NCI-H748 (cell line): ENCODE results near the gene ANP32A.

Source experiments
- DNase-seq: peaks from one replicate; lab custom pipeline; 2025; ENCODE audit not compliant: unreplicated experiment; lab: John Stamatoyannopoulos, UW

Gene ANP32A

DNA sequence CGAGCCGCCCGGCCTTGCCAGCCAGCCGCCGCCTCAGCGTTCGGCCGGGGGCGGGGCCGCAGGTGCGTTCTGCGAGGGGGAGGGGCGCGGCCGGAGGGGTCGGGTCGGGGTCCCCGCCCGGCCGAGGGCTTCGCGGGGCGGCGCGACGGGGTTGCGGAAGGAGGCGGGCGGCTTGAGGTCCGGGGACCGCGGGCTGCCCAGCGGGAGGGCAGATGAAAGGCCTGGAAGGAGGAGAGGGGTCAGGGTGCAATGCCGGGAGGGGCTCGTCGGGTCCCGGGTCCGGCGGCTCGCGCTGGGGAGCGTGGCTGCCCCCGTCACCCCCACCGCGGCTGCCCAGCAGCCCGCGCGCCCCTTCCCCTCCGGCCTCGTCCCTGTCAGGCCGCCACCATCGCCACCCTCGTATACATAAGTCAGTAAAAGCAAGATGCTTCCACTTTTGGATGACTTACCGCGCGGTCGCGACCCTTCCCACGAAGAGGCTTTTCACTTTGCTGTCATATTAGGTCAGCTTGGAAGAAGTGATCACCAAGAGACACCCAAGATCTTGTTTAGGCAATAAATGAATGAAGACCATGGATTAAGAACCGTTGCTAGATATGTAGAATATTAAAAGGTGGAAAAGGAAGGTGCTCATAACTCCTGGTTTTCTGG lies 620 bp upstream of the ANP32A start:
- peak; percentile 20 for DNase-seq

DNA sequence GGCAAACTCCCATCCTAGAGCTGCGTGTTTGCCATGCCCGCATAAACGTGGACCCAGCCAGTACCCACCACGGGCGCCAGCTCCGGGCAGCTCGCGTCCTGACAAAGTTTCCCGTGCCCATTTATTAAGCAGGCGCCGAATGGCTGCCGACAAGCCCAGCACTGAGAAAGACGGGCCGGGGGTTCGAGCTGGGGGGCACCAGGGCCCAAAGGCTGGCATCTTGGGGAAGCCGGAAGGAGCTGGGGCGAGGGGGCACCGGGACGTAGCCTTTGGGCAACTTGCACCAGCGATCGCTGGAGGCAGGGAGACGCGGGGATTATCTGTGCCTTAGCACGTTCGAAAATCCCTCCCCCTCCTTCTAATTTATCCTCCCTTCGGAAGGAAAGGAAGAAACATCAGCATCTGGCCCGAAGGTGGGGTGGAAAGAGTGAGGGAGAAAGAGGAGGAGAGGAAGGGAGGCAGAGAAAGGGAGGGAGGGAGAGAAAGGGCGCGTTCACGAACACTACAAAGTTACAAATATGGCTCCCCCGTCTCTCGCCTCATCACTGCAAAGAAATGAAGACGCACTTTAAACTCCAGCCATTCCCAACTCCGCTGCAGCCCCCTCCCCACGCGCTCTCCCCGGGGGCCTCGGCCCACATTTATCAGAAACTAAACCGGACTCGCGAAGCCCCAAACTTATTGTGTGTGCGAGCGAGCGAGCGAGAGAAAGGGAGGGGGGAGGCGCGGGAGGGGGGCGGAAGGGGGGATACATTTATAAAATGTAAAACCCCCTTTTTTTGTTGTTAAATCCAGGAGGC lies 1.0 kb downstream of the ANP32A start:
- peak; percentile 47 for DNase-seq

DNA sequence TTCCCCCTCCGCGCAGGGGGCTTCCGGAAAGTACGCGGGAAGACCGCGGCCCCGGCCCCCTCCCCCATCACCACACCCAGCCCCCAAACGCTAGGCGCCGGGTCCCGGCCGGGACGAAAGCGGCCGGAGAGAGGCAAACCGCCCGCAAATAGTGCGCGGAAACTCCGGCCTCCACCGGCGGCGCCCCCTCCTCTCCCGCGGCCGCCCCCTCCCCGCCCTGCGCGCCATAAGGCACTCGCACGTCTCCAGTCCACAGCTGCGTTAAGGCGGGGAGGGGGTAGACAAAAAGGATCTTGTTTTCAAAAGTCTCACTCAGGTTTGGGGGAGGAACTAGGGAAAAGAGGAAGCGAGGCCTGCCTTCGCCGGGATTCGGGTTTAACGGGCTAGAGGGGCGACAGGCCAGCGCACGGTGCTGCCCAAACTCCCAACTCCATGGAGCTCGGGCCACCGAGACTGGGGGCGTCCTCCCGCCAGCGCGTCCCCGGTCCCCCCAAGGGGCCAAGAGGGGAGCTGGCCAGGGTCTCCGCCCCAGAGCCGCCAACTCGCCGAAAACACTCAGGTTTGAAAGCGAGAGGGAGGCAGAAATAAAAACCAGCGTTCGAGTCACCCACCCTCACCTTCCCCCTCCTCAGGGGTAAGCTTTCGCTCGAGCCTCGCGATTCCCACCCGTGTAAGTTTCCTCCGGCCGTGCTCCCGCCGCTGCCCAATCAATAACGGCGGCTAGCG lies 1.8 kb downstream of the ANP32A start:
- DNase-seq: peak; percentile 68

DNA sequence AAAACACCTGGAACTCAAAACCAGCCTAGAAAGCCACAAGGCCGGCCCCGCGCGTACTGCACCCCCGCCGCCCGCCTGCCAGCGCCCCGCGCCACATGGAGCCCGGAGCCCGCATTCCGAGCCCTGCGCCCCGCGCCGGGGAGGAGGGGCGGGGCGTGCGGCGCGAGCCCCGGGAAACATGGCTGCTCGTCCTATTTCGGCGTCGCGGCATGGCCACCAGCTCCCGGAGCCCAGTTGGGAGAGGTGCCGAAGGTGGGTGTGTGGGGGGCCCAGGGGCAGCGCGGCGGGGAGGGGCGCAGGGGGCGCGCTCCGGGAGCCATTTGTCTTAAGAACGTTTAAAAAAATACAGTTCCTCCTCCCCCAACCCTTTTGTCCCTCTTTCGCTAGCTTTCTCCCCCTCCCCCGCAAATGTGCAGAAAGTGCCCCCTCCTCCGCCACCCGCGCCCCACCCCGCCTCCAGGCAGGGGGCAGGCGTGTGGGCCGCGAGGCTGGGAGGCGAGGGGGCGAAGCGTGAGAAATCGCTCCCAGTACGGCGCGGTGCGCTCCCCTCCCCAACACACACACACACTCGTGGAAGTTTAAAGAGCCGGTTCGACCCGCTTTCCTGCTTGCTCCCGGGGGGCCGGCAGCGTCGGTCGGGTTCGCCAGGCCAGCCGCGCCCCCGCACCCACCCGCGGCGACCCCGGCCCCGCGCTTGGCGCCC lies 2.5 kb downstream of the ANP32A start:
- peak; percentile 64 for DNase-seq

DNA sequence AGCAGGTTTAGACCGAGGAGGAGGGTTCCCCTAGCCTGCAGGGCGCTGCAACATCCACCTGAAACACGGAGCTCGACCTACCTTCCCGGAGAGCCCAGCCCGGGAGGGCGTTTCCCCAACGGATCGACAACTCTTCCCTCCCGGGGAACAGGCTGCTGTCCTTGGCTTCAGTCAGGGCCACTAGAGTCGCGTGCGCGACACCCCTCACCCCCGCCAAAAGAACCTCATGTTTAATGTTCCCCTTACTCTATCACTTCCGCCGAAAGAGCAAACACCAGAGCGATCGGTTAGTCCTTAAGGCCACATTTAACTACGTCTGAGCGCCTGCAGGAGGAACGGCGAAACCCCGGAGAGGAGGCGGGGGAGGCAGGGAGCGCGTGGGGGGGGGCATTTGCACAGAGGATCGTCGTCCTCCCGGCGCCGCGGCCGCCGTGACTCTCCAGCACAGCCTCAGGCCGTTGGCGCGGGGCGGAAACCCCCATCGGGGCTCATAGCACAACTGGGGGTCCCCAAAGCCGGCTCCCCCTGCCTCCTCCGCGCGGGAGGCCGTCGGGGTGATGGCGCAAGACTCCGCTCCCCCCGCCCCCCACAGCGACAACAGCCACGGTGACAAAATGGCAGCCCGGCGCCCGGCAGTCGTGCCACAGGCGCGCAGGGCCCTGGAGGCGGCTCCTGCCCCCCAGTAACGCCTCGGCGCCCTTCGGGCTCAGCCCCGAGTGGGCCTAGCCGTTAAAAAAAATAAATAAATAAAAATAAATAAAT lies 3.2 kb downstream of the ANP32A start:
- peak; percentile 64 for DNase-seq

DNA sequence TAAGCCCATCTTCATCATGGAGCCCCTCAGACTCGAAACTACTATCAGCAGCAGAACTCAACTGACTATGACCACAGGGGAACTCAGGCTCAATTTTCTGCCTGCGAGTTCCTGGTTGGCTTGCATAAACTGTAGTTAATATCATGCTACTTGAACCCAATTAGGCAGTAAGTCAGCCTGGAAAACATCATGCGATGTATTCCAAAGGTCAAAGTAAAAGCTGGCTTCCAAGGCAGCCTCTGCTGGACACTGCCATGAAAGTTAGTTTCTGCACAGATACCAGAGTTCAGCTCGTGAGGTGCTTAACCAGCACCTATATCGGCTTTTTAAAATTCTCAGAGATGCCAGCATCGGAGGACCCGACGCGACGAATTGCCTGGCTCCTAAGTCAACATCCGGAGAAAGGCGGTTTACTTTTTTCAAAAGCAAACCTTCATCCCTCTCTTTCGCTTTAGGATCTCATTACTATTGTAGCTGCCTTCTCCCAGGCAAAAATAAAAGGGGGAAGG lies 3.8 kb downstream of the ANP32A start:
- DNase-seq: peak; percentile 34

DNA sequence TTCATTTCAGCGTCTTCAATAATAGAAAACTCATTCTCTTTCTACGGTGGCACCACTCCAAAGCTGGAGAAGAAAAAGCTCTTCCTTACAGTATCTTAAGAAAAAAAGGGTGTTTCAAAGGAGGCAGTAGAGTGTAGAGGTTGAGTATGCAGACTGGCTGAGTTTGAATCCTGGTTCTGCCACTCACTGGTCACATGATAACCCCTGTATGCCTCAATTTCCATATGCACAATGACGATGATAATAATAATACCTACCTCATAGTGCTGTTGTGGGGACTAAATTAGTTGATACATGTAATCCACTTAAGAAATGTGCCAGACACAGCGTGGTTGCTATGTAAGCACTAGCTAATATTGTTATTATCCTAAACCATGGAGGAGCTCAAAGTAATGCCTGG lies 4.5 kb downstream of the ANP32A start:
- DNase-seq: no peak

DNA sequence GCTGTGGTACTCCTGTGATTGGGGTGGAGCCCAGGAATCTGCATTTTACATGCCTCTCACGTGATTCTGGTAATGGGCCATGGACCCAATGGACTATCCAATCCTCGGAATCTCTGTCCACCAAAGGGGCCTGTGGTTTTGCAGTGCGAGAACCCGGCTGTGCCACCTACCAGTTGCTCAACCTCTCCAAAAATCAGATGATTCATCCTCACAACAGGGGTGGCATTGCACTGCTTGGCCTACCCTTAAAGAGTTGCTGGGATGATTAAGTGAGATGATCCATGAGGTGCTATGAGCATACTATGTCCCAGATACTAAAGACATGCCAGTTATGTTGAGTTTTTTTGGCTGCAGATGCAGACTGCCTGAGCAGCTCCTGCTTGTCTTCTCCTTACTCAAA lies 5.1 kb downstream of the ANP32A start:
- no peak for DNase-seq

DNA sequence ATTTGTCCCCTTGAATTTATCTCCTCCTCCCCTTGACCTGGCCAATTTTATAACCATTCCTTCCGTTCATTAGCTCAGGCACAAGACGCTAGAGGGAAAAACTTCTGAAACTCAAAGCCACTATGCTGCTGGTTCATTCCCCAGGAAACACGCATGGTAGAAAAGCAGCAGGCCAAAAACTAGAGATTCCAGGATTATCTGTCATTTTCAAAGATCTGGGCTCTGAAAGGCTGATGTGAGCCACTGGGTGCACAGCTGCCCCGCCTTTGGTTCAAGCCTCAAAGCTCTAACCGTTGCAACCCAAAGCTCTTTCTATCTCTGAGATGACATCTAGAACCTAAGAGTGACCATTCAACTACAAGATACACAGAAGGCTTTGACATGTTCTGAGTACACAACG lies 6.1 kb downstream of the ANP32A start:
- DNase-seq: no peak

DNA sequence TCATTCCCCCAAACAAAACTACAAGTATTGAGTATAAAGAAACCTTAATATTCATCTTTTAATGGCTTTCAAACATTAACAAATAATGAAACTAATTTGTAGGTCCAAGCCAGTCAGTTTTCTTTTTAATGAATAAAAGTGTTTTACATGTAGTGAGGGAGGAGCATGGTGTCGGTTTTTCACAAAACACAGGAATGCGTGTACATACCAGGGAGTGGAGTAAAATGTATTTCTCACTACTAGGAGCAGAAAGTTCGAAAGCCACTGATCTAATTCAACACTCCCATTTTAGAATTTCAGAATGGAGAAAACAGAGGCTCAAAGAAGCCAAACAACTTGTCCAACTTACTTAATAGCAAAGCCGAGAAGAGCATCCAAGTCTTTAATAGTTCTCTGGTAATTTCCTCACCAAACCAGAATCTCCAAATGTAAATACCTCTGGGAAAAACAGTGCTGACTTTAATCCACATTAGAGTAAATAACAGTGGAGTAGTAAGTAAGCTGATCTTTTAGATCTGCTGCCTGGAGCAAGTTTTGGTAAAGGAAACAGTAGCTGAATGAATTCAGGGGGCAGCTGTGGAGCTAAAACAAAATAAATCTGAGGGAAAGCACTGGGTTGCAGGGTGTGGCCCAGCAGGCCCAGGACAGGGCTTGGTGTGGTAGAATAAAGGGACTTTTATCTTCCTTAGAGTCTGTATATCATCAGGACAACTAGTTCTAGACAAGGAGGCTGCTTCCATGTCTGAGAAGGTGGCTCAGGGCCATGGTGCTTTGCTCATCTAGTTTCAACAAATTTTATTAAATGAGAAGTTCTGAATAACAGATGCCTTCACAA lies 7.9 kb downstream of the ANP32A start:
- DNase-seq: no peak

DNA sequence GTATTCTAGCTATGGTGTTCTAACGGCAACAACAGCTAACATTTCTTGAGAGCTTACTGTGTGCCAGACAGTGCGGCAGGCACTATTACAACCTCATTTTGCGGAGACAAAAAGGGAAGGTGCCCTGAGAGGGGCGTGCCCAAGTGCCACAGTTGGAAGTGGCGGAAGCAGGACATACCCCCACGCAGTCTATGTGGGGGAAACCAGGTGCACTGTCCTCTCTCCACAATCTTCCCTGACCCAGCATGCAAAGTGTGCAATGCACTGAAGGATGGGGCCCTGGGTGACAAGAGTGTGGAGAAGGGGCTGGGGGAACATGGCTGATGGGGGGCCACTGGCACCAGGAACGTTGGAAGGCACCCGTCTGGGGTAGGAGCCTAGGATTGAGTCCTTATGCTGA lies 8.6 kb downstream of the ANP32A start:
- no peak for DNase-seq

DNA sequence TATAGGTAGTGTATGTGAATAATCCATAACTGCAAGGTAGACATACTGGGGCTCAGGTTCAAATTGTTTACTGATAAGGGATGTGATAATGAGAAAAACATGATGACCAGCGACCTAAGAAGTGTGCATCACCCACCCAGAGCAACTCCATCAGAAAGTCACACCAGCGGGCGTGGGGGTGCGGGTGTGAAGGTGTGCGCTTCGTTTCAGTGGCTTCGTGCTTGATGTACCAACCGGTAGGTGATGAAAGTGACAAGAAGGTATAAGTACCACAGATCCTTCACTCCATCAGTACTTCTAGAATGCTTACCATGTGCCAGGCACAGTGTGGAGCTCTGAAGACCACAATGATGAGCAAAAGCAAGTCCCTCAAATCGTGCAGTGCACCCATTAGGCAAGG lies 11.2 kb downstream of the ANP32A start:
- no peak for DNase-seq

DNA sequence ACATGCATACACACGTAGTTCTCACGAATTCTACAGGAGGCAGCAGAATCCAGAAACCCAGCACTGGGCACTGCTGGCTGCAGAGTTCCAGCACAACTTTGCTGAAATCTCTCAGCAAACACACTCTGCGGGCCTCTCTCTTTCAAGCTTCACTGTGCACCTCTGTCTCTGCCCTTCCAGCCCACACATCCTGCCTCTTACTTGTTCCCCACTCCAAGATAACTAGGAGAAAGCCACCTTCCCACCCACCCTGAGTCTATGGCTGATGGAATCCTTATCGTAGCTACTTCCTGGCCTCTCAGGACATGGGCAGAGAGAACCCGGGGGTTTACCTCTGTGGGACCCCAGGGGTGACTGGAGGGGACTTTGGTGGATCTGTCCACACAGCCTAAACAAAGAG lies 11.9 kb downstream of the ANP32A start:
- DNase-seq: no peak

DNA sequence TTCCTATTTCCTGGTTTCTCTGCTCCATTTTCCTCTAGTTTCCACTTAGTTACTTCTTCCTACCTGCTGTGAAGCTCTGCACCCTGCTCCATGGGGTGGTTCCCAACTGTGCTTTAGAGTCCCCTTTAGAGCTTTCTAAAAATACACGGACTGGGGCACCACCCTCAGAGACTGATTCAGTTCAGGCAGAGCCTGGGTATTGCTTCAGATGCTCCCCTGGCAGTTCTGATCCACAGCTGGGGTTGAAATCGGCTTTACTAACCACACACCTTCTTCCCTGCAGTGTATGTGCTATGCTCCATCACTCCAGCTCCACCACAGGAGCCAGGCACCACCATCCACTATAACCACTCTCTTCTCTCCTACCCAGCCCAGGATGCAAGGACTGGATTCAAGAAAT lies 12.6 kb downstream of the ANP32A start:
- DNase-seq: no peak

DNA sequence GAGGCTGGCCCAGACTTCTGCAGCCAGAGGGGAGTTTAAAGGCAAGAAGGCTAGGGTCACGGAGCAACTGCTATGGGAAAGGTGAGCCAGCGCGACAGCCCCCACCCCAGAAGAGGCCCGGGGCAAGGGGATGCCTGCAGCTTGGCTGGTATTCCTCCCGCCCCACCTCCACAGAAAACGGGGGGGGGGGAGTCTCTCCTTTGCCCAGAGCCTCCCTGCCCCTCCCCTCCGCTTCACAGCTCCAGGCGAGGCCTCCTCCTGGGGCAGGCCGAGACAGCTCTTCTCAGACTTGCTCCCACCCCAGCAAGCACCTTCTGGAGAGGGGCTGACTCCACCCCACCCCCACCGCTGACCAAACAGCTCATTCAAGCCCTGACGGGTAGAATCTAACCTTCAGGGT lies 13.4 kb downstream of the ANP32A start:
- no peak for DNase-seq

DNA sequence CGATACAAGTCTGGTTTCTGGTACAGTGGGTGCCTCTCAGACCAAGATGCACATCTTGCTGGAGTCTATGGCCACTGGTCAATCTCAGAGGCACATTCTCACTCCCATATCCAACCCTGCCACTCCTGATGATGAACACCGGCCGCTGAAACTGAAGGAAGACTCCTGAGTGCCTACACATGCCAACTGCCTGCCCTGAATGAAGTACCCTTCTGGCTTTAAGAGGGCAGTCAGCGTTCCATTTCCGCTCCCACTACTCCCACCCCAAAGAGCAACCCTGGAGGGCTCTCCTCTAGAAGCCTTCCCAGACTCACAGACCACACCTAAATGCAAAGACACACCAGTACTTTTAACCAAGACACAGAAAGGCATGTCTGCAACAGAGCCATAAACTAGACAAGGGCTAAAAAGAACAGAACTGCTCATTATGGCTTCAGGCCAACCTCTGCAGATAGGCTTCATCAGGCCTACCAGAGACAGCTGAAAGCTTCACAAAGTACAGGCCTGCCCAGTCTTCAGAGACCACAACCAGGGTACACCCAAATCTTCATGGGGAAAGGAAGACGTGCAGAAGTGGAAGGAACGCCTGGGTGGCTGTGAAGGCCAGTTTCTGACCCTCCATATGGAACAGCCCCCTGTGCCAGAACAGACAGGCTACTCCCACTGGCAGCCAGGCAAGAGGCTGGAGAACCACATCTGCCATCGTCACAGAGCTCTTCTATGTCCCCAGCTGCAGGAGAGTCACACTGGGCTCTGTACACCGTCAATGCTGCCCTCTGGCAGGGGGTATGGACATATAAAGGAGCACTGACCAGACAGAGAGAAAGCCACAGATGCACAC lies 14.3 kb downstream of the ANP32A start:
- DNase-seq: no peak

DNA sequence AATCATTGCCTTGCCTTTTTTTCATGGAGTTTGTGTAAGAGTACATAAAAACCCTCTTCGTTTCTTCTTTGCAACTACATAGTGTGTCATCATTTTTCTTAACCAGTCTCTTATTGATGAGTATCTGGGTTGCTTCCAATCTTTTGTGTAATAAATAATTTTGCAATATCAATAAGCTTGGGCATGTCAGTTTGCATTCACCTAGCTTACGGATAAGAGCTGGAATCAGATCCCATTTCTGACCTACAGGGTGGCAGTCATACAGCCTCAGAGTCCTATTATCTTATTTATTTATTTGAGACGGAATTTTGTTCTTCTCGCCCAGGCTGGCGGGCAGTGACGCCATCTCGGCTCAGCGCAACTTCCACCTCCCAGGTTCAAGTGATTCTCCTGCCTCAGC lies 18.3 kb downstream of the ANP32A start:
- DNase-seq: no peak

DNA sequence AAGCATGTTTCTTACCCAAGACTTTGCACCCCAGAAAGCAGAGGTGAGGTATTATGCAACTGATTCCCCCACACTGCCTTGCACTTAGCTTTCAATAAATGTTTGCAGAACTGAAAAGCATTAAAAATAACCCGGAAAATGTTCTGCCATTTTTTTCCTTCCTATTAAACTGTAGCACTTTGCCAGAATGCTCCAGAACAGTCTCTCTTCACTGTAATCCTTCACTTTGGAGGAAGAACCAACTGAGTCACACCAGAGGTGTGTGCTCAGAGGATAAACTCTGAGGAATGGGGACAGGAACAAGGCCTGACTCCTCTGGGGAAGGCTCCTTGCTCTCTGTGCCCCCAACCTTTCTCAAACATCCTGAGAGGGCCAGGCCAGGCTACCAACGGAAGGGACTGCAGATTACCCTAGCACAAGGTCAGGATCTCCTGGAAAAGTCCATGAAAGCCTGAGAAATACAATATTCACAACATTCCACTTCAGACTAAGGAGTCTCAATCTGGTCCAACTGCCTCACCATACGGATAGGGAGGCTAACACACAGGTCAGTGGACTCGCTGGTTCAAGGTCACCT lies 19.0 kb downstream of the ANP32A start:
- no peak for DNase-seq
